RKO (cell line): ENCODE data around the gene FBN1.
A peak's percentile ranks its signal among the peaks of the same experiment; 100 is the strongest.

Source experiments
- DNase-seq: peaks from one replicate; pipeline ENCODE4 v3.0.0-alpha.2; 2016; ENCODE audit warnings: low spot score

FBN1 gene

DNA sequence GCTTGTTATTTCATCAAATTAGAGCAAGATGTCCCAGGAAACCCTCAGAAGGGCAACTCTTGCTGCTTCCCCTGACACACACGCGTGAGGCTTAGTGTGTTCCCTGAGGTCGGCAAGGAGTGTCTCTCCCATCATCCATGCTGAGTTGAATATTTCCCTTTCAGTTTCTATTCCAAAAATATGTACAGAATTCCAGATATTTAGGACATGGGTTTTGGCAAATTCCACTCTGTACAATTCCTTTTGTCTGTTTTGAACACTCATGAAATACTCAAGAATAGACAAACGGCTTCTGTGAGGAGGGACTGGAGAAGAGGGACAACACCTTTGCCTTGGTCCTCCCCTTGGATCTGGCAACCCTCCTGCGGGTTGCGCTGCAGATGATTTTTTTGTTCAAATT lies 176.2 kb downstream of the FBN1 start:
- no peak for DNase-seq

DNA sequence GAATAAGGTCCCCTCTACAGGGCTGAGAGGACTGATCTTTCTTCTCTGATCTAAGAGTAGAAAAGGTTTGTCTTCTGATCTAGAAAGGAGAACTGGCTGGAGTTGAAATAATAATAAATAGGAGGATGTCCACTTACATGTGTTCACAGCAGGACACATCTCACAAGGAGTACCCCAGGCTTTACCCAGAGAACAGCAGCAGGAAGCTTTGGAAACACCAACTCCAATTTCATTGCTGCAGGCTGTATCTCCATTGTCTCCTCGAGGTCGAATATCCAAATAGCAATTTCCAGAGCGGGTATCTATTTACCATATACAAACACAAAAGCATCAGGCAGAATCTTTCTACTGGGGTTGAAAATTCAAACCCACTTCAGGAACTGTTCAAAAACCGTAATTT lies 177.7 kb downstream of the FBN1 start:
- no peak for DNase-seq

DNA sequence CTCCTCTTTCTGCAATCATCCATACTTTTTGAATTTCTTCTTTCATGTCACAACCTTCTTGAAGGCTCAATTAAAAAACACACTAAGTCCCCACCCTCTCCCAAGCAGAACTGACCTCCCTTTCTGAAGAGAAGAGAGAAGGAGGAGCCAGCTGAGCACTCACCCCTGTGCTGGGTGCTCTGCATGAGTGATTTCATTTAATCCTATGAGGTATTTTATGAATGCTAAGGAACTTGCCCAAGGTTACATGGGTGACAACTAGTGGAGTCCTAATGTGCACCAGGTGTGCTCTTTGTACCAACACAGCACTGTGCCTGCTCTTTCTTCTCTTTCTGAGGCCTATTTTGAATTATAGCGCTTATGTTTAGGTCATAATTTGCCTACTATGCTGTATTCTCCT lies 178.7 kb downstream of the FBN1 start:
- no peak for DNase-seq

DNA sequence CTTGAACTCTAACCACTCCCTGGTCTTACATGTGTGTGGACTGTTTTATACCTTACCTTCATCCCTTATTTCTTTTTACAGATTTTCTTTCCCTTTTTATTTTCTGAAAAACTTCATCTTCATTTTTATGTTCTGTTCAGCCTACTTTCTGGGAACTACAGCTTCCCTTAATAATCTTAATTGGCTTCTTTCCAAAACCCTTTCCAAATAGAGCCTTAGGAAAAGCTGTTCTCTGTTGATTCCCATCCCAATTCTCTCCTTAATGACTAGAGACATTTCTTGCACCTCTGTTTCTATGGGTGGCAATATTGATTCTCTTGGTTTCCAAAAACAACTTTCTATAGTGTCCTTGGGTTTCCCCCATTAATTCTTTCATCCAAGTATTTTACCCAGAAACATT lies 179.4 kb downstream of the FBN1 start:
- no peak for DNase-seq

DNA sequence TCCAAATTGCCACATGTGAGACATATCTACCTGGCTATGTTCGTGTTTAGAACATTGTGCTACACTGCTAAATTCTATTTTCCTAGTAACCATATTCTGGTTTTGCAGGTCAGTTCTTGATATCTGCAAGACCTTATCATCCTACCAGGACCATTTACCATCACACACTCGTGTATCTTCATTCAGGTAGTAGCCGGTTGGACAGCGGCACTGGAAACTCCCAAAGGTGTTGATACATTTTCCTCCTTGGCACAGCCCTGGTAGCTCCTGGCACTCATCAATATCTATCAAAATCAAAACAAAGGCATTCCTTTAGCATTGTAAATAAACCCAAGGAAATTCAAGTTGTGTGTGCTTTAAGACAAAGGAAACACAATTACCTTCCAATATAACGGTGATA lies 180.1 kb downstream of the FBN1 start:
- no peak for DNase-seq

DNA sequence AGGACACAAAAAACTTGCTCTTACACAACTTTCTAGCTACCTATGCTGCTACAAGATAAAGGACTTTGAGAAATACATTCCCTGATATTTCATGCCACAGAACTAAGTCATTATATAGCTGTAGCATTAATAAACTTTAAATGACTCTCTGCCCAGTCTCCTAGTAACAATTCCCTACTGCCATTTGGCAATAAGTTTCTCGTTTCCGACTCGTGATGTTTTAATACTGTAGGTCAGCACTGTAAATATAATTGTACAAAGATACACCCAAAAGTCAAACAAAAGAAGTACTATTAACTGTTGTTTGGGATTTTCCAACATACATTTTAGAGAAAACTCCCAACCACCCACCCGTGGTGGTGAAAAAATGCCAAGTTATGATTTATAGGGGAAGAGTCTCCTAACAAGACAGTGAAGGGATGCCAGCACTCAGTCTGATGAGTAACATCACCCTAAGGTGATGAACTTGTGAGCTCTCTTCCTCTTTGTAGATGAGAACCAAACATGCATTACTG lies 182.1 kb downstream of the FBN1 start:
- DNase-seq, result no peak

DNA sequence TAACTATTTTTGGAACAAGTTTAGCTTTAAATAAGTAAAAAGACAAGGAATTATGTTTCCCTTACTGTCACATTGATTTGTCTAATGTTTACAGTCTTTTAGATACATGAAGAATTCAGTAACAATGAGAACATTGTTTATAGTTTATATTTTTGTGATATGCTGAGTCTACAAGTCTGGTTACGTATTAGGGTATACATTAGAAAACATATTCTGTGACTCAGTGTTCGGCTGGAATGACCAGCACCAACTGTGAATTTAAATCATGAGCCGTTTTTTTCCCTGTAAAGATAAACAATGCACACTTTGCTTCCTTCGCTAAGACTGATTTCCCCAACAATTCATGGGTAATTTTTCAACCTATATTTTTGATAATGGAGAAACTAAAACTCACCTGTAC lies 182.8 kb downstream of the FBN1 start:
- DNase-seq, result no peak

DNA sequence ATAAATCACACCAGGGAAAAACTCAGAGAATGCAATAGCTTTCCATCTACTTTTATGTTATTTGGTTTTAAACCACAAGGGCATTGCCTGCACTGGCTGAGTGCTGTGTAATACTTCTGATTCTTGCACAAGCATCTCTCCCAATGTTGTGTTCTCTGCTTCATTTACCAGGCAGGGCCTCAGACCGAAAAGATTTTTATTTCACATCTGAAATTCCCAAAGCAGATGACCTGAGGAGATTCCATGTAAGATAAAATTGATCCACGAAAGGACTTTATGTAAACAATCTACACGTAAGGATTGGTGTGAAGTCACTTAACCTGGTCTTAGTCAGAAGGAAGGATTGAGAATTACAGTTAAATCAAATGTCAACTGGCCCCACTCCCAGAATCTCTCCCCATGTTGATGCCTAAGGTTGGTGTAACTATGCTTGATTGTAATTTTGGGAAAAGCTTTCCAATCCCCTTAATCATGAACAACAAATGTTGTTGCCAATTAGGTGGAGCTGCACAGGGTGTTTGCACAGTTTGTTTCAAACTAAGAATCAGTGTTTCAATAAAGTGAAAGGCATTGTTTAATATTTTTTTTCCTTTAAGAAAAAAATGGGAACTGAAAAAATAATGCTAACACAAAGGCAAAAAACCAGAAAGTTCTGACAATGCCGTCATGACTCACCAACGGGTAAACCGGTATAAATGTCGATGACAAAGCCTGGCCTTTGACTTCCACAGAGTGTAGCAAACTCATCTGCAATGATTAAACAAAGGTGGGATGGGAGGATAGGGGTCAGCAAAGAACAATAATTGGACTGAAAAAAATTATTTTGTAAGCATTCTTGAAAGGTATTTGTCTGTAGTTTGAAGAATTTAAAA lies 185.7 kb downstream of the FBN1 start:
- DNase-seq, result peak; percentile 20

DNA sequence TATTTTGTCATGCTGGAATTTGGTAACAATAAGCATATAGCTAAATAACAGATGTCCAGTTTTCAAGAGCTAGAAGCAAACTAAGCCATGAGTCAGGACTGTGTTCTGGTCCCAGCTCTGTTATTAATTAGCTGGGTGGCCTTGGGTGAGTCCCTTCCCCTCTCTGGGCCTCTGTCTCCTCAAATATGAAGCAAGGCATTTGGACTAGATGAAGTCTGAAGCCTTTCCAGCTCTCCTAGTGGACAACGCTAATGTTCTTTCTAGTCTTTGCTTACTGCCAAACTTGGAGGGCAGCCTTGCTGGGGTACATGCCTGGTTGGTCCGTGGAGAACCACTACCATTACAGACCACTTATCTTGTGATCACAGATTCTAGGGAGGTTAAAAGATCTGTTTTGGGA lies 186.6 kb downstream of the FBN1 start:
- no peak for DNase-seq

DNA sequence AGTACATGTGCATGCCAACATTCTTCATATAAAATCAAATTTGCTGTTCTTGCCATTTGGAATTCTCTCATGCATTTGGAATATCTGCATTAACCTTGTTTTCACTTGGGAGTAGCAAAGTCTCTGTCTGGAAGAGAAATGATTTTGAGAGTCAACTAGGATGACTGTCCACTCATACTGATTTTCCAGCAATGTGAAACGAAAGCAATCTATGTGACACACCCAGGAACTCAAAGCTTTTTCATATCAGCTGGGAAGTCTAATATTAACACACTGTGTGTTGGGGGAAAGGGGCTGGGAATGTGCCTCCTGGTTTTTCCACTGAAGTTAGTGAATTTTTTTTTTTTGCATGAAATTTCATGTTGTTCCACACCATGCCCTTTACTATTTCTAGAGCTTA lies 189.4 kb downstream of the FBN1 start:
- no peak for DNase-seq

DNA sequence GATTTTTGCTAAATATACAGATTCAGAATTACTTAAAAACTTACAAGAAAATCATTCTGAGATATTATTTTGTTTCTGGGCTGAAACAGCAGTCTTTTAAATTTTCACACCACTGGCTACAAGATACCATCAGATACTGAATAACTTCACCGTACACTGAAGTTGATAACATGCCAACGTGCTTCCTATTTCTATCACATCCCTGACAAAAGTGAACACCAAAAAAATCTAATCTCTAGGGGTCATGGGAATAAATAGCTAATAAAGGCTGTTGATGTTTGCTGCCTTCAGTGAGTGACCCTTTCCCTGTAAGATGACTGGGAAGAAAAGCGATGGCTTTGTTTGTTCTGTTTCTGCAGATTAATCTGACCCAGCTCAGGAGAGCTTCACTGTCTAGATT lies 193.8 kb downstream of the FBN1 start:
- DNase-seq, result no peak

DNA sequence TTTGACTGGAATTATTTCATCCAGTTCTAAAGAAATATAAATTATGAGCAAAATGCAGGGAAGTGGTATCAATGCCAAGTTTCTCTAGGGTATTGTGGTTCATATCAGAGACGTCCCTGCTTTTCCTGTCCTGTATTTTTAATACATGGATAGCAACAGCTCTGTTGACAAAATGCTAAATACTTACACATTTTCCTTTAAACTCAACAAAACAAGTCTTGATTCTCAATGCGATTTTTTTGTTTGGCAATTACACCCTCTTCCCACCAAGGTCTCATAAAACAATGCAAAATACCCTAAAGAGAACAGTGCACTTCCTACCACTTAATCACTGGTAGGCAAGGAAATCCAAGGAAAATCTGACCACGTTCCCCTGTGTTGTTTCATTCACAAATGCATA lies 194.3 kb downstream of the FBN1 start:
- DNase-seq, result no peak

DNA sequence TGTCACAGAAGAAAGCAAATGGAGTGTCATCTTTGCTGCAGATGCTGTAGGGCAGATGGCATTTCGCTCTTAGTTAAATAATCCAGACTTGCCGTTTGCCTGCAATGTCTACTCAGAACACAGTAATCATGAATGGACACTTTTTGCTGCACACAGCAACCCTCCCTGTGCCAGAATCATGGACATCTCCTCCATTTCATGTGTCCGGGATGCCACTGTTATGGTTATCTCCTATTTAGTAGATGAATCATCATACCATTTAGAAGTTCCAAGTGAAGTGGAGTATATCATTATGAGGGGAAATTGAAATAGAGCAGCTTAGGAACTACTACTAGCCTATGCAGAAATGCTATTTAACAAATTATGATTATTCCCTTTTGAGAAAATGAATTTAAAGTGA lies 195.8 kb downstream of the FBN1 start:
- DNase-seq, result no peak

DNA sequence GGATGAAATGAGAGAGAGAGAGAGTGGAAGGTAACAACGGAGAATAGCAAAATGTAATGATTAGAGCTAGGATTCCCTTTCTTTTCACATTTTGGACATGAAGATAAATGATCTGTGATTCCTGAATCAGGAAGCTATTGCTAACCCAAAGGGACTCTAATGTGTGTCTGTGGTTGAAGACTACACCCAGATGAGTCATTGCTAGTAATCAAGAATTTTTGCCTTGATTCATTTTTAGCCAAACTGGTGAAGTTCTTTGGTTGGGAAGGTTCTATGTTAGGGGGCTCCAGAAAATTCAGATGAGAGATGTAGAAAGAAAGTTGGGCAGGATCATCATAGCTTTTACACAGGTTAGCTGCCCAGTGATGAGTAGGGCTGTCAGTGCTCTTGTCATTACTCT lies 197.9 kb downstream of the FBN1 start:
- peak; percentile 15 for DNase-seq

DNA sequence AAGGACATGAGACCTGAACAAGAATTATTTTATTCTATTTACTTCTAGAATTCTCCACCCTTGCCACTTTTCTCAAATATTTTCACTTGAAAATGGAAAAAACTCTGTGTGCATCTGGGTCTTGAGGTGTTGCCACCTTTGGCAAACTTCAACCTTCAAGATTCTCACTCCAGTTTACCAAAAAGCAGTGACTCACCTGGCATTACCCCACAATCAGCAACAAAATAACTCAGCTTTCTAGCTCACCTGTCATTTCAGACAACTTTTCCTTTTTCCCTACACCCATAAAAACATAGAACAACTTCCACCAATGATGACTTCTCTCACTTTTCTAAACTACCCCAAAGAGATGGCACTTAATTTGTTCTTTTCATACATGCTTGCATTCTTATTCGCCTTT lies 198.5 kb downstream of the FBN1 start:
- no peak for DNase-seq

DNA sequence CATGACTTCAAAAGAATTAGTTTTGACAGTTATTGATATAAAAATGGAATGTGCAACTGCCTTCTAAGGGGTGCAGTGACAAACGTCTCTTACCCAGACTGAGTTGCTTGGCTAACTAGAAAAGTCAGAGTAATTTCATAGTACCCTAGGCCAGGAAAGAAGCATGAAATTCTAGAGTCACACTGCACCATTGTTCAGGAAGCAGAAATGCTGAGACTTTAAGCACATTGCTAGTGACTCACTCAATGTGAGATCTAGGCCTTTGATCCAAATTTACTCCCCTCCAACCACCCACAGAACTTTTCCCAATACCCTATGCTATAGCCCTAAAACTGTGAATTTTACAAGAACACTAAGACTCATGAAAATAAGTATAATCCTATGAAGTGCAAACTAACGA lies 203.5 kb downstream of the FBN1 start:
- DNase-seq, result no peak

DNA sequence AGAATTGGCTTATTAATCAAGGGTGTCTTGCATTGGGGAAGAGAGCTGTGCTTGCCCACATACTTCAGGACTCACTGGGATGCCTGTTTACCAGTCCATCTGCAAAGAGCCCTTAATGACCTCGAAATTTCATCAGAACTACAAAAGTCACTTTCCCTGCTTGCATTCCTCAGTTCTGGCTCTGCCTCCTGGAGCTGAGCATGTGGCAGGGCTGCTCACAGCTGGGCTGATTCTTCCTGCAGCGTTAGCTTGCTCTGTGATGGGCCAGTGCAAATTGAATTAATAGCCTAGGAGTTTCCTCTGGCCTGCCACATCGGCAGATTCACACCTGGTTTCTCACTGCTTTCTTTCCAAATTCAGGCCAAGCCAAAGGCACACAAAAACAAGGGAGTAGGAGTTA lies 205.4 kb downstream of the FBN1 start:
- DNase-seq, result no peak

DNA sequence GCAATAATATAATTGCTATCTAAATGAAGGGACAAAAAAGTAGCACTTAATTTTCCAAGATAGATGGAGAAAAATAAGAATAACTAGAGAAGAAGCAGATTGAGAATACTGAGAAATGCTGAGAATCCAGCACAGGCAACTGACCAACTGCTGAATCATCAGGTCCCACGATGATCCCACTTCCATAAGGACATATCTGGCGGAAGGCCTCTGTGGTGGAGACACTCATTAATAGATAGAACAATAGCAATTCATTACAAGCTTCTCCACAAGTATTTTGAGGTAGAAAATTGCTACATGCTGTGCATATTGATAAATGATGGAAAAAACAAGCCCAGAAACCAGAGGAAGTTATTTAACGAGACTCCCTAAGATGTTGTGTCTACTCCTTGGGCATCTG lies 208.3 kb downstream of the FBN1 start:
- no peak for DNase-seq

DNA sequence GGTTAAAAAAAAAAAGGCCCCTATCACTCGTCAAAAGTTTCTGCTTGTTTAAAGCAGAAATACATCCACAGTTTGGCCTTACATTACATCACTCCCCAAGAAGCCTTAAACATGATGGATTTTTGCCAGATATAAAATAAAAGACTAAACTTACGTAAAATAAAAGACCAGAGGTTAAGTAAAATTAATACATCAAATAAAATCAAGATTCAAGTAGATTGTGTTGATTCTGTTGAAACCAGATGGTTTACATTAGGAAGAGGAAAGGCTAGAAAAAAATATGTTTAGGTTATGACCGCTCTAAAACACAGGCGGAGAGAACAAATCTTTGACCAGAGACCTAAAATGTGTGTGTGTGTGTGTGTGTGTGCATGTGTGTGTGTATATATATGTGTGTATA lies 210.2 kb downstream of the FBN1 start:
- DNase-seq, result no peak

DNA sequence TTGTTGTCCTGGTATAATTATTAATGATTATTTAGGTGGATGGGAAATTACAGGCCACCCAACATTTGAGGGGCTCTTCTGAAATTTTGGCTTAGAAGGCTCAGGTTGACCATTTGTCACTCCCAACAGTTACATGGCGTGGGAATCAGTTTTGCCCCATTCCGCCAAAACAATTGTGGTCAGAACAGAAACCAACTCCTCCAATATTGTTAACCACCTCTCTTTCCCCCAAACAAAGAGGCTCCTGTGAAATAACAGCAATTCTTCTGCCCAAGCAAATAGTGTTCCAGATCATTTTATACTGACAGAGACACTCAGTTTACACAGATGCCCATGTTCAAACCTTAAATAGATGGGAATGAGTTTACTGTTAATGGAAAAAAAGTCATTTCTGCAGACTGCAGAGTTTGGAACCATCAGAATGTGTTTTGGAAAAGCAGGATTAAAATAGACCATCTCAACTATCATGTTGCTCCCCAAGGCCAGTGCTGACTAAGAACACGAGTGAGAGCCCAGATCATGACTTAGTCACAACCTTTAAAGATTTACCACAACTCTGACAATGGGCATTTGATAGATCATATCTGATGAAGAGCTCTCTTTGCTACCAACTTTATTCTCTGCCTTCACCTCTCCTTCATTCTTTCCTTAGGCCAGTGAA lies 212.2 kb downstream of the FBN1 start:
- no peak for DNase-seq

DNA sequence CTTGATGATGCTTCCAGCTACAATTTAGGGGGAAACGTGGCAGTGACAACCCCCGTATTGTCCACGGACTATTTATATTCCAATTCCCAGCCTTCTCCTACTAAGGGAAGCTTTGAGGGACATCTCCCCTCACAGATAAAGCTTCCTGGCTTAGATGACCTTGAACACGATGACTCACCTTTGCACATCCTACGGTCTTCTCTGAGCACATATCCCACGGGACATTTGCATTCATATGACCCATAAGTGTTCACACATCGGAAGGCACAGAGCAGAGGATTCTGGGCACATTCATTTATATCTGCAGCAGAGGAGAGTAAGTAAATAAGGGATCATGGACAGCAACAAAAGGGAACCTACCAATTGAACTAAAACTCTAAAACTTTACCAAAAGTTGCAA lies 212.8 kb downstream of the FBN1 start:
- DNase-seq, result no peak

DNA sequence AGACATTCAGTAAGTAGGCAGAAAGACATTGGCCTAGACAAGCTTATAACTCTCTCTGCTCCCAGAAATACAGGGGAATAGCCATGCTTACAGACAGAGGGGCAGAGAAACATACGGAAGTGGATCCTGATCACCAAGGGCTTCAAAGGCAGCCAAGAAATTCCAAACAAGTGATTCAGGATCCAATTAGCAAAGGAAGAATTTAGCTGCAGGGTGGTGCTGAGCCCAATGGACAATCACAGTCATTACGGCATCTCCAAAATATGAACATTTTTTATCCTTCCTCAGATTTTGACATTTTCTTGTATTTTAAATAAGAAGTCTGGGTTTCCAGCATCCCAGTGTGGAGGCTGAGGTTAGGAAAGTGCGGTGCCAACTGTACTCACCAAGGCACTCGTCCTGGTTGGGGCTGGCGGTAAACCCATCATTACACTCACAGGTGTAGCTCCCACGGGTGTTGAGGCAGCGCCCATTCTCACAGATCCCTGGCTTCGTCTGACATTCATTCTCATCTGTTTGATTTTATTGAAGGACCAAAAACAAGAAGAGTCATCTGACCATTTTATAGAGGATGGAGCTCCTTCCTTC lies 217.5 kb downstream of the FBN1 start:
- DNase-seq, result no peak

DNA sequence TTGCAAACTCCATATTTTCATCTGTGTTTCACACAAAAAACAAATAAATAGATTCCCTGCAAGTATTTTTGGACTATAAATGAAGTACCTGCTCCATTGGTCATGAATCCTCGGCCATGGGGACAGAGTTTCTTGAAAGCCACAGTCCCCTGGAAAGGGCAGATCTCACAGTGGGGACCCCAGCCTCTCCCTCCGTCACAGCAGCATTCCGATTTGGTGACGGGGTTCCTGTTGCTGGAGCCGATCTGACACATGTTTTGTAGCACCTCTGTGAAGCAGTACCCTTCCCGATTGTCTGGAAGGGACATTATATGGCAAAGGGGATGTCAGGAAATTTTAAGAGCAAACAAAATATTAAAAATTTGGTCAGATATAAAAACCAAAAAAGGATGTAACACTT lies 218.0 kb downstream of the FBN1 start:
- DNase-seq, result no peak
